Endothelial cell of umbilical vein (primary cell): ENCODE results near the gene BIN1. TPM values are rescaled to one million over a fixed set of nuclear protein-coding genes. Genes with fewer than 3 reads are reported as not detected.

Experiments used
- BruUV-seq: library from RNA; stranded (reverse); fragments of 400-500 nt; replicated peaks from 2 replicates; lab custom pipeline; 2021; lab: Mats Ljungman, UMichigan
- CTCF ChIA-PET: fragments of 300-600, 350-600 bp; sonication (Branson Sonifier 250); formaldehyde crosslinking; loops from one replicate; lab custom pipeline; 2021; ENCODE audit warnings: antibody characterized with exemption, inconsistent platforms; lab: Charles Lee
- POLR2A ChIA-PET: fragments of 300-600, 350-600 bp; sonication (Branson Sonifier 250); formaldehyde crosslinking; loops from one replicate; lab custom pipeline; 2021; ENCODE audit warnings: antibody characterized with exemption, inconsistent platforms; lab: Charles Lee
- DNase-seq: peaks from one replicate; pipeline ENCODE4 v3.0.0-alpha.2; 2011; ENCODE audit warnings: low read depth, low spot score
- FAIRE-seq: peaks from 2 replicates; lab custom pipeline; 2011; peaks lifted over from hg19 to GRCh38; lab: Jason Lieb, UNC
- H2AFZ ChIP-seq: 2 replicates; pipeline ENCODE4 v1.6.0; 2012; ENCODE audit warnings: low read depth, low read length, control low read depth, inconsistent platforms
- H3K27ac ChIP-seq: 2 replicates; pipeline ENCODE4 v1.5.1; 2011; ENCODE audit warnings: low read depth, mild to moderate bottlenecking, control low read depth, low read length, moderate library complexity; ENCODE audit not compliant: insufficient read depth
- H3K27me3 ChIP-seq, 2 experiments: 2 replicates each; pipeline versions ENCODE4 v1.6.0 to v1.6.1; 2011; ENCODE audit warnings: low read length in 2 of 2, mixed read lengths in 1 of 2; ENCODE audit not compliant: control insufficient read depth in 2 of 2, insufficient read depth in 2 of 2
- H3K36me3 ChIP-seq, 2 experiments: 2 replicates in 1 of 2; 3 replicates in 1 of 2; pipeline ENCODE4 v1.5.1; 2011; ENCODE audit warnings: low read length in 2 of 2, mild to moderate bottlenecking in 1 of 2, moderate library complexity in 1 of 2; ENCODE audit not compliant: control insufficient read depth in 2 of 2, insufficient read depth in 2 of 2; ENCODE audit errors: extremely low read depth in 1 of 2
- H3K4me1 ChIP-seq: 3 replicates; pipeline ENCODE4 v1.5.1; 2011; ENCODE audit warnings: mild to moderate bottlenecking, low read length; ENCODE audit not compliant: control insufficient read depth, insufficient read depth; ENCODE audit errors: extremely low read depth
- H3K4me2 ChIP-seq: 2 replicates; pipeline ENCODE4 v1.6.1; 2011; ENCODE audit warnings: low read length, control low read depth, mixed read lengths; ENCODE audit not compliant: insufficient read depth
- H3K4me3 ChIP-seq, 3 experiments: fragments of 200-600 bp in 1 of 3; sonication (generic), shearing (Covaris generic) in 1 of 3; replicated peaks in 1 of 3; 2 replicates each; pipeline ENCODE4 v1.5.1; 2011 to 2016; ENCODE audit warnings: control low read depth in 3 of 3, low read length in 3 of 3, mild to moderate bottlenecking in 2 of 3, inconsistent platforms in 1 of 3, low read depth in 1 of 3, moderate library complexity in 1 of 3; ENCODE audit not compliant: insufficient read depth in 1 of 3
- H3K79me2 ChIP-seq: 2 replicates; pipeline ENCODE4 v1.6.0; 2012; ENCODE audit warnings: low read length, inconsistent platforms; ENCODE audit not compliant: control insufficient read depth, insufficient read depth
- H3K9ac ChIP-seq: replicated peaks from 2 replicates; pipeline ENCODE3; 2011; ENCODE audit warnings: low read length, control low read depth; ENCODE audit not compliant: insufficient read depth; ENCODE audit errors: extremely low read depth
- H3K9me1 ChIP-seq: replicated peaks from 3 replicates; pipeline ENCODE4 v1.6.0; 2011; ENCODE audit warnings: mild to moderate bottlenecking, low read length; ENCODE audit not compliant: control insufficient read depth, insufficient read depth; ENCODE audit errors: extremely low read depth
- H3K9me3 ChIP-seq: replicated peaks from 2 replicates; pipeline ENCODE4 v1.5.1; 2012; ENCODE audit warnings: low read length, inconsistent platforms; ENCODE audit not compliant: control insufficient read depth, insufficient read depth
- H4K20me1 ChIP-seq: replicated peaks from 2 replicates; pipeline ENCODE3; 2011; ENCODE audit warnings: mild to moderate bottlenecking, low read length; ENCODE audit not compliant: control insufficient read depth, insufficient read depth; ENCODE audit errors: extremely low read depth
- EZH2 ChIP-seq: IDR thresholded peaks from 2 replicates; pipeline ENCODE4 v1.6.1; 2012; ENCODE audit warnings: borderline replicate concordance, low read depth, mild to moderate bottlenecking, moderate library complexity, low read length, inconsistent platforms; ENCODE audit not compliant: severe bottlenecking
- FOS ChIP-seq: IDR thresholded peaks from 2 replicates; pipeline ENCODE4 v1.6.1; 2011; ENCODE audit warnings: mild to moderate bottlenecking, low read length, moderate library complexity, borderline replicate concordance; ENCODE audit not compliant: insufficient read depth
- GATA2 ChIP-seq: IDR thresholded peaks from 2 replicates; pipeline ENCODE4 v1.7.0; 2011; ENCODE audit warnings: low read depth, mild to moderate bottlenecking, moderate library complexity, mixed read lengths, low read length; ENCODE audit not compliant: insufficient read length, insufficient read depth
- JUN ChIP-seq: IDR thresholded peaks from 2 replicates; pipeline ENCODE4 v1.6.1; 2011; ENCODE audit warnings: borderline replicate concordance, low read depth; ENCODE audit not compliant: insufficient read length, insufficient read depth
- MYC ChIP-seq: IDR thresholded peaks from one replicate; pipeline ENCODE4 v1.6.1; 2011; ENCODE audit warnings: mild to moderate bottlenecking, low read depth, low read length
- POLR2A ChIP-seq: IDR thresholded peaks from 2 replicates; pipeline ENCODE4 v1.6.1; 2012; ENCODE audit warnings: low read depth, mild to moderate bottlenecking, control low read depth, low read length
- POLR2AphosphoS5 ChIP-seq: IDR thresholded peaks from 2 replicates; pipeline ENCODE4 v1.6.1; 2012; ENCODE audit warnings: low read depth, mild to moderate bottlenecking, control low read depth, low read length, moderate library complexity; ENCODE audit not compliant: insufficient read depth
- dilution Hi-C: fragments of 300-500 bp; cut with MboI; formaldehyde crosslinking; loops from one replicate; pipeline ENCODE4 v1.15.0; 2019; ENCODE audit warnings: low sequenced_read_pairs; ENCODE audit not compliant: extremely low pct_ligation_motif_present
- intact Hi-C: fragments of 100-400 bp; cut with micrococcal nuclease; formaldehyde crosslinking; loops from one replicate; pipeline ENCODE4 v1.10.0; 2022
- polyA plus RNA-seq, 4 experiments: library from polyadenylated mRNA; depleted of rRNA in 3 of 4; stranded (reverse) in 3 of 4; unstranded in 1 of 4; fragments of >200 nt; gene quantifications; 2 replicates each; pipeline versions ENCODE4 v1.2.1 to v1.2.3, GENCODE V29; 2011 to 2012; ENCODE audit warnings: missing spikeins in 1 of 4
- total RNA-seq: library from RNA; stranded (reverse); gene quantifications from 2 replicates; pipeline ENCODE4 v1.2.3, GENCODE V29; 2021
- TF ChIP-seq, protein P1 (sequence below): IDR thresholded peaks from 2 replicates; pipeline ENCODE4 v1.6.1; 2011; ENCODE audit not compliant: insufficient read depth, insufficient read length
- TF ChIP-seq, protein P2 (sequence below), 2 donors: IDR thresholded peaks; 1 replicate in 1 of 2; 2 replicates in 1 of 2; pipeline ENCODE4 v1.5.1; 2011; ENCODE audit warnings: low read length in 2 of 2, mild to moderate bottlenecking in 2 of 2, moderate library complexity in 2 of 2, control low read depth in 1 of 2, inconsistent platforms in 1 of 2, low read depth in 1 of 2; ENCODE audit not compliant: insufficient read depth in 1 of 2; ENCODE audit errors: extremely low read depth in 1 of 2

BIN1 gene
- total and polyA plus RNA-seq, 2 donors (not counting 3 experiments of a cell fraction or from before 2014, with no cell fraction given), result 26.3 to 36.9 TPM

DNA sequence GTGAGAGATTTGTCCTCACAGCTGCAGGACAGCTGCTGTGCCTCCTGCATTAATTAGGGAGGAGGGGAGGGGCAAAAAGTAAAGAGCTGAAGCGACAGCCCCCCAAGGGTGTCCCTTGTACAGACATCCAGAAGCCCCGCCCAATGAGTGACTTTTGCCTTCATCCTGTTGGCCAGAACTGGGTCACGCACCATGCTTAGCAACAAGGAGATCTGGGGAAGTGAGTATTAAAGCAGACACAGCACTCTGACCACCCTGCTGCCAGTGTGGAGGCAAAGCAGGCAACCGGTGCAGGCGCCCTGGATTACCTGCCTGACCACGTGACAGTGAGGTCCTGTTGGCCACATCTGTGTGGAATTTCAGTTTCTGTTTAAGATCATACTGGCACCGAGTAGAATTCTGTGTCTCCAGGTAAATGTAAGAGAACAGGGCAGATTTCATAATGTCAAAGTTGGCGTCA lies 21.5 kb upstream of the BIN1 start:
- FAIRE-seq, result no peak
- TF ChIP-seq GATA2 (no peak), FOS (no peak), POLR2A (no peak), JUN (no peak), POLR2AphosphoS5 (no peak), MYC (no peak), EZH2 (no peak)
- TF ChIP-seq, protein P1, sequence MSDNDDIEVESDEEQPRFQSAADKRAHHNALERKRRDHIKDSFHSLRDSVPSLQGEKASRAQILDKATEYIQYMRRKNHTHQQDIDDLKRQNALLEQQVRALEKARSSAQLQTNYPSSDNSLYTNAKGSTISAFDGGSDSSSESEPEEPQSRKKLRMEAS, result no peak
- TF ChIP-seq, protein P2, sequence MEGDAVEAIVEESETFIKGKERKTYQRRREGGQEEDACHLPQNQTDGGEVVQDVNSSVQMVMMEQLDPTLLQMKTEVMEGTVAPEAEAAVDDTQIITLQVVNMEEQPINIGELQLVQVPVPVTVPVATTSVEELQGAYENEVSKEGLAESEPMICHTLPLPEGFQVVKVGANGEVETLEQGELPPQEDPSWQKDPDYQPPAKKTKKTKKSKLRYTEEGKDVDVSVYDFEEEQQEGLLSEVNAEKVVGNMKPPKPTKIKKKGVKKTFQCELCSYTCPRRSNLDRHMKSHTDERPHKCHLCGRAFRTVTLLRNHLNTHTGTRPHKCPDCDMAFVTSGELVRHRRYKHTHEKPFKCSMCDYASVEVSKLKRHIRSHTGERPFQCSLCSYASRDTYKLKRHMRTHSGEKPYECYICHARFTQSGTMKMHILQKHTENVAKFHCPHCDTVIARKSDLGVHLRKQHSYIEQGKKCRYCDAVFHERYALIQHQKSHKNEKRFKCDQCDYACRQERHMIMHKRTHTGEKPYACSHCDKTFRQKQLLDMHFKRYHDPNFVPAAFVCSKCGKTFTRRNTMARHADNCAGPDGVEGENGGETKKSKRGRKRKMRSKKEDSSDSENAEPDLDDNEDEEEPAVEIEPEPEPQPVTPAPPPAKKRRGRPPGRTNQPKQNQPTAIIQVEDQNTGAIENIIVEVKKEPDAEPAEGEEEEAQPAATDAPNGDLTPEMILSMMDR (IDR thresholded peaks at IDR 0.05; ENCODE audit: extremely low read depth in 1 of 2, insufficient read depth in 1 of 2, low read depth in 1 of 2, low read length in 2 of 2), result no peak
- POLR2A ChIA-PET, result no interaction called here
- CTCF ChIA-PET, result no interaction called here
- no peak overlapping the region for H3K4me3 ChIP-seq
- H3K27ac ChIP-seq, result no peak overlapping the region
- dilution Hi-C loops (no loop called here), intact Hi-C loops (no loop called here)
- H3K9ac ChIP-seq, result no peak overlapping the region
- H3K9me1 ChIP-seq, result no peaks in the 10 kb centered on the region
- no peak for DNase-seq
- no peaks in the 10 kb centered on the region for H3K4me1 ChIP-seq
- no TSS peak for BruUV-seq
- H3K36me3 ChIP-seq, result no peaks in the 10 kb centered on the region
- H3K4me2 ChIP-seq, result no peak overlapping the region
- H3K79me2 ChIP-seq, result no peaks in the 10 kb centered on the region
- H3K27me3 ChIP-seq, result peaks cover 7 to 16% of the 10 kb centered on the region in 2 experiments
- no peaks in the 10 kb centered on the region for H4K20me1 ChIP-seq
- H3K9me3 ChIP-seq, result no peaks in the 10 kb centered on the region
- no peak overlapping the region for H2AFZ ChIP-seq
